K562 (cell line): Measurements from ENCODE around the gene PDE8B. TPM values are rescaled to one million over a fixed set of nuclear protein-coding genes. Genes with fewer than 3 reads are reported as not detected.

Experiments used
- ATAC-seq: fragments of 200-7000 bp; cut with Tn5 transposase; 3 replicates; pipeline ENCODE4 v1.9.1; 2020; ENCODE audit warnings: moderate library complexity
- BruUV-seq: library from RNA; stranded (reverse); fragments of 400-500 nt; replicated peaks from 2 replicates; lab custom pipeline; 2021; lab: Mats Ljungman, UMichigan
- CTCF ChIA-PET: fragments of 300-600 bp; formaldehyde crosslinking; extraction: SDS; loops from one replicate; lab custom pipeline; 2021; ENCODE audit warnings: low intra/inter-chr PET ratio; lab: Yijun Ruan, JAX
- POLR2A ChIA-PET: fragments of 300-600, 350-650 bp; sonication (Branson Sonifier 250); formaldehyde crosslinking; extraction: SDS; loops from one replicate; lab custom pipeline; 2021; ENCODE audit warnings: antibody characterized with exemption, inconsistent platforms; lab: Yijun Ruan, JAX
- DNase-seq, 4 experiments: peaks; one replicate each; pipeline versions ENCODE4 v3.0.0 to v3.0.0-alpha.2; 2011 to 2018; ENCODE audit warnings: low spot score in 3 of 4, mixed read lengths in 3 of 4; ENCODE audit errors: extremely low read depth in 1 of 4
- FAIRE-seq: peaks from 2 replicates; lab custom pipeline; 2011; peaks lifted over from hg19 to GRCh38; lab: Jason Lieb, UNC
- H2AFZ ChIP-seq: 2 replicates; pipeline ENCODE4 v1.6.0; 2011; ENCODE audit warnings: low read depth, low read length, control low read depth, inconsistent platforms
- H3K27ac ChIP-seq: fragments of 200-600 bp; 3 replicates; pipeline ENCODE4 v1.8.0; 2011; ENCODE audit warnings: low read depth, mild to moderate bottlenecking, control low read depth, inconsistent platforms, low read length, moderate library complexity, mixed read lengths; ENCODE audit errors: extremely low read depth
- H3K27me3 ChIP-seq, 2 experiments: fragments of 300-600 bp in 1 of 2; 2 replicates in 1 of 2; 3 replicates in 1 of 2; pipeline versions ENCODE4 v1.6.0 to v1.8.0; 2011; ENCODE audit warnings: inconsistent platforms in 2 of 2, low read length in 2 of 2, mild to moderate bottlenecking in 1 of 2, mixed read lengths in 1 of 2, moderate library complexity in 1 of 2; ENCODE audit not compliant: control insufficient read depth in 2 of 2, insufficient read depth in 2 of 2
- H3K36me3 ChIP-seq: fragments of 300-600 bp; 3 replicates; pipeline ENCODE4 v1.8.0; 2011; ENCODE audit warnings: mild to moderate bottlenecking, low read length, inconsistent platforms; ENCODE audit not compliant: control insufficient read depth, insufficient read depth
- H3K4me1 ChIP-seq, 2 experiments: fragments of 200-600 bp in 1 of 2; replicated peaks in 1 of 2; 2 replicates in 1 of 2; 3 replicates in 1 of 2; pipeline versions ENCODE4 v1.5.1 to v1.8.0; 2011; ENCODE audit warnings: inconsistent platforms in 2 of 2, low read length in 2 of 2, mild to moderate bottlenecking in 1 of 2, mixed read lengths in 1 of 2, moderate library complexity in 1 of 2; ENCODE audit not compliant: control insufficient read depth in 2 of 2, insufficient read depth in 2 of 2
- H3K4me2 ChIP-seq: 2 replicates; pipeline ENCODE4 v1.6.1; 2011; ENCODE audit warnings: low read length, control low read depth, inconsistent platforms, mixed read lengths; ENCODE audit not compliant: insufficient read depth
- H3K4me3 ChIP-seq: fragments of 200-600 bp; sonication (generic), shearing (Covaris generic); 2 replicates; pipeline ENCODE4 v1.5.1; 2016; ENCODE audit warnings: control low read depth, inconsistent platforms
- H3K79me2 ChIP-seq: fragments of 200-600 bp; 3 replicates; pipeline ENCODE4 v1.8.0; 2011; ENCODE audit warnings: low read length, inconsistent platforms; ENCODE audit not compliant: control insufficient read depth, insufficient read depth
- H3K9ac ChIP-seq, 2 experiments: 2 replicates each; pipeline versions ENCODE4 v1.6.0 to v1.6.1; 2011; ENCODE audit warnings: low read depth in 2 of 2, low read length in 2 of 2, control low read depth in 1 of 2, inconsistent platforms in 1 of 2, mild to moderate bottlenecking in 1 of 2, mixed read lengths in 1 of 2; ENCODE audit not compliant: insufficient read depth in 1 of 2
- H3K9me1 ChIP-seq: one replicate; pipeline ENCODE4 v1.6.0; 2011; ENCODE audit warnings: inconsistent platforms, mild to moderate bottlenecking, low read length, moderate library complexity; ENCODE audit not compliant: control insufficient read depth, insufficient read depth
- H3K9me3 ChIP-seq: replicated peaks from 2 replicates; pipeline ENCODE4 v1.5.1; 2011; ENCODE audit warnings: low read depth, low read length, inconsistent platforms; ENCODE audit not compliant: control insufficient read depth, insufficient read depth
- H4K20me1 ChIP-seq: replicated peaks from 2 replicates; pipeline ENCODE4 v1.6.1; 2011; ENCODE audit warnings: low read length, inconsistent platforms, mixed read lengths; ENCODE audit not compliant: control insufficient read depth, insufficient read depth
- CC2D1A ChIP-seq: fragments of 450-650 bp; IDR thresholded peaks from 2 replicates; pipeline ENCODE4 v1.6.1; 2017; ENCODE audit warnings: mild to moderate bottlenecking
- ESRRB ChIP-seq: fragments of 250-450 bp; sonication (Bioruptor Pico); IDR thresholded peaks from 2 replicates; pipeline ENCODE4 v1.5.0; 2020; ENCODE audit warnings: mild to moderate bottlenecking, moderate library complexity, borderline replicate concordance
- FOS ChIP-seq: IDR thresholded peaks from 3 replicates; pipeline ENCODE4 v1.6.1; 2011; ENCODE audit not compliant: insufficient read length; ENCODE audit errors: extremely low read depth
- FOXJ3 ChIP-seq: sonication (generic); formaldehyde crosslinking; IDR thresholded peaks from 2 replicates; pipeline ENCODE4 v1.4.0; 2020; ENCODE audit warnings: mild to moderate bottlenecking, missing genetic modification reagents
- ILF3 ChIP-seq: fragments of 450-650 bp; IDR thresholded peaks from 2 replicates; pipeline ENCODE4 v1.6.1; 2018; ENCODE audit warnings: antibody characterized with exemption, mild to moderate bottlenecking, moderate library complexity, borderline replicate concordance
- MBD2 ChIP-seq: sonication (generic); IDR thresholded peaks from 2 replicates; pipeline ENCODE4 v1.6.1; 2016; ENCODE audit warnings: low read depth, borderline replicate concordance
- POLR2H ChIP-seq: IDR thresholded peaks from 2 replicates; pipeline ENCODE4 v1.6.1; 2016; ENCODE audit warnings: missing genetic modification characterization, low read depth, mild to moderate bottlenecking, control low read depth, missing compliant biosample characterization, moderate library complexity
- SMARCE1 ChIP-seq: fragments of 450-650 bp; IDR thresholded peaks from 2 replicates; pipeline ENCODE4 v1.7.1; 2016; ENCODE audit warnings: mild to moderate bottlenecking
- SRSF7 ChIP-seq: fragments of 200-400 bp; formaldehyde crosslinking; optimal IDR thresholded peaks from 2 replicates; pipeline ENCODE3; 2017; ENCODE audit warnings: mild to moderate bottlenecking, low read depth, low read length
- YBX1 ChIP-seq: fragments of 450-650 bp; IDR thresholded peaks from 2 replicates; pipeline ENCODE4 v1.7.1; 2016; ENCODE audit warnings: mild to moderate bottlenecking
- ZNF347 ChIP-seq: fragments of 450-650 bp; formaldehyde crosslinking; IDR thresholded peaks from 2 replicates; pipeline ENCODE4 v1.4.0; 2020; ENCODE audit warnings: low read depth, mild to moderate bottlenecking, moderate library complexity
- ZNF77 ChIP-seq: fragments of 250-450 bp; sonication (Bioruptor Pico); IDR thresholded peaks from 2 replicates; pipeline ENCODE4 v1.5.0; 2020
- WGBS: fragments of 100-300 bp; shearing (Covaris generic); methylation state at CpG from one replicate; pipeline ENCODE4 v1.1.6; 2016; ENCODE audit warnings: low coverage, mixed read lengths; ENCODE audit not compliant: insufficient coverage; ENCODE audit errors: missing lambda C conversion rate; 5-methylcytosine and 5-hydroxymethylcytosine counted together
- in situ Hi-C: fragments of 300-500 bp; cut with MboI; formaldehyde crosslinking; loops from 4 replicates; pipeline ENCODE4 v1.15.0; 2018; ENCODE audit warnings: inconsistent platforms, mixed read lengths
- intact Hi-C: fragments of 100-400 bp; cut with micrococcal nuclease; formaldehyde crosslinking; loops from 2 replicates; pipeline ENCODE4 v1.14.2; 2022
- polyA plus RNA-seq, 8 experiments: library from polyadenylated mRNA; depleted of rRNA in 4 of 8; stranded (reverse) in 5 of 8; unstranded in 3 of 8; fragments of >200 nt; fragmentation: Nextera tagmentation in 2 of 8; fragmentation: Illumina TruSeq in 1 of 8; extraction: Ambion mirVana in 2 of 8; extraction: Trizol in 1 of 8; gene quantifications; 2 replicates each; pipeline versions ENCODE4 v1.2.1 to v1.2.3, GENCODE V29; 2011 to 2014; ENCODE audit warnings: inconsistent platforms in 1 of 8, missing spikeins in 1 of 8
- total RNA-seq, 7 experiments: library from RNA; depleted of rRNA in 6 of 7; stranded (reverse); fragments of >200 nt in 6 of 7; fragmentation: Illumina TruSeq in 2 of 7; extraction: Trizol in 2 of 7; gene quantifications; 2 replicates each; pipeline versions ENCODE4 v1.2.1 to v1.2.3, GENCODE V29; 2011 to 2021; ENCODE audit warnings: low replicate concordance in 1 of 7
- TF ChIP-seq, protein P1 (sequence below): fragments of 450-650 bp; IDR thresholded peaks from 2 replicates; pipeline ENCODE4 v1.6.1; 2016; ENCODE audit warnings: borderline replicate concordance
- TF ChIP-seq, protein P2 (sequence below): fragments of 450-650 bp; IDR thresholded peaks from 2 replicates; pipeline ENCODE4 v1.6.1; 2016; ENCODE audit warnings: low read depth, mild to moderate bottlenecking, moderate library complexity
- TF ChIP-seq, protein P3 (sequence below): fragments of 450-650 bp; IDR thresholded peaks from 2 replicates; pipeline ENCODE4 v1.6.1; 2018; ENCODE audit warnings: mild to moderate bottlenecking, low read depth; ENCODE audit not compliant: partially characterized antibody

The PDE8B gene
- total and polyA plus RNA-seq, 9 of the 15 experiments (the other 6 are each of a cell fraction or from before 2014, with no cell fraction given) = 0.15 to 0.28 TPM; not detected in 7

DNA sequence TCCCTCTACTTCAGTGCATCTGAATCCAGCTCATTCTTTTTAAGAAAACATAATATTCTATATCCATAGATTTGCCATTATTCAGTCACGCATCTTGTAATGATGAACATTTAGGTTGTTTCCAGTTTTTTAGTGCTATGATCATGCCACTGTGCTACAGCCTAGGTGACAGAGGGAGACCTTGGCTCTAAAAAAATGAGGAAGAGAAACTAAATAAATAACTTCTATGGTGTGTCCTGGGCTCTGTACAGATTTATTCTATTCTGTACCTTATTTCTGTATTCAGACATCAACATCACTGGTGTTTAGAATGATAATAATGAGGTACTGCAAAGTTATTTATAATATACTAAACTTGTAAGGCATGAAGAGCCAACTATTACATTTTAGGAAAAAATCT, 45.9 kb downstream of the PDE8B start (continued):
- no peak for TF ChIP-seq ZNF347 (CRISPR knock-in tag)
- no peak for TF ChIP-seq YBX1
- TF ChIP-seq SMARCE1 = no peak
- TF ChIP-seq, protein P1, sequence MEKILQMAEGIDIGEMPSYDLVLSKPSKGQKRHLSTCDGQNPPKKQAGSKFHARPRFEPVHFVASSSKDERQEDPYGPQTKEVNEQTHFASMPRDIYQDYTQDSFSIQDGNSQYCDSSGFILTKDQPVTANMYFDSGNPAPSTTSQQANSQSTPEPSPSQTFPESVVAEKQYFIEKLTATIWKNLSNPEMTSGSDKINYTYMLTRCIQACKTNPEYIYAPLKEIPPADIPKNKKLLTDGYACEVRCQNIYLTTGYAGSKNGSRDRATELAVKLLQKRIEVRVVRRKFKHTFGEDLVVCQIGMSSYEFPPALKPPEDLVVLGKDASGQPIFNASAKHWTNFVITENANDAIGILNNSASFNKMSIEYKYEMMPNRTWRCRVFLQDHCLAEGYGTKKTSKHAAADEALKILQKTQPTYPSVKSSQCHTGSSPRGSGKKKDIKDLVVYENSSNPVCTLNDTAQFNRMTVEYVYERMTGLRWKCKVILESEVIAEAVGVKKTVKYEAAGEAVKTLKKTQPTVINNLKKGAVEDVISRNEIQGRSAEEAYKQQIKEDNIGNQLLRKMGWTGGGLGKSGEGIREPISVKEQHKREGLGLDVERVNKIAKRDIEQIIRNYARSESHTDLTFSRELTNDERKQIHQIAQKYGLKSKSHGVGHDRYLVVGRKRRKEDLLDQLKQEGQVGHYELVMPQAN = no peak

DNA sequence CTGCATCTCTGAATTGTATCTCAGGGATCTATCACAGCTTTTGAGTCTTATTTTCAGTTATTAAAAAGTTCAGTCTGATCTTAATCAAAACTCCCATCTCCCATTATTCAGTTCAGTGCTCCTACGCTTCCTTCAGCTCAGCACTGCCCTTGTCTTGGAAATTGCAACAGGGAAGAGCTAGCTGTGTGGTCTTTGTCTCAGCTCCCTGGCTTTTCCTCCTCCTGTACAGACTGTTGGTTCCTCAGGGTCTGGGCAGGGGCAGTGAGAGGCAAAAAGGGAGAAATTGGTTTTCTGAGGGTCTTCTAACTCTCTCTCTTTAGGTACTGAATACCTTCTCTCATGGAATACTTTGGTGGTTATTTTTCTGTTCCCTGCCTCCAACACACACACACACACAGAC, 48.2 kb downstream of the PDE8B start:
- no TSS peak for BruUV-seq
- in situ Hi-C loops = no loop called here
- Histone ChIP-seq H4K20me1 (no peaks in the 10 kb centered on the region), H3K27me3 (peaks cover 4 to 15% of the 10 kb centered on the region in 2 experiments; a peak in 3 of 5 replicates), H3K4me1 (no peaks in the 10 kb centered on the region), H3K27ac (no peak overlapping the region), H3K4me3 (no peak overlapping the region), H3K79me2 (no peaks in the 10 kb centered on the region), H3K9ac (no peak overlapping the region), H3K4me2 (no peak overlapping the region), H2AFZ (no peak overlapping the region), H3K9me1 (no peaks in the 10 kb centered on the region), H3K9me3 (no peaks in the 10 kb centered on the region), H3K36me3 (no peaks in the 10 kb centered on the region)
- intact Hi-C loops = no loop called here
- ChIA-PET CTCF (interaction anchor here (0.6 kb wide), 1 partner anchor 30 kb away, joined by 7 read pairs; no protein-coding TSS in a partner anchor), POLR2A (no interaction called here)
- FAIRE-seq (no peak), ATAC-seq (no peak), DNase-seq (no peak)
- WGBS = 0% methylated on average over 1 of the region's 1 CpG
- TF ChIP-seq FOXJ3 = no peak
- no peak for TF ChIP-seq FOS
- no peak for TF ChIP-seq CC2D1A
- TF ChIP-seq, protein P2, sequence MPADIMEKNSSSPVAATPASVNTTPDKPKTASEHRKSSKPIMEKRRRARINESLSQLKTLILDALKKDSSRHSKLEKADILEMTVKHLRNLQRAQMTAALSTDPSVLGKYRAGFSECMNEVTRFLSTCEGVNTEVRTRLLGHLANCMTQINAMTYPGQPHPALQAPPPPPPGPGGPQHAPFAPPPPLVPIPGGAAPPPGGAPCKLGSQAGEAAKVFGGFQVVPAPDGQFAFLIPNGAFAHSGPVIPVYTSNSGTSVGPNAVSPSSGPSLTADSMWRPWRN = no peak
- TF ChIP-seq, protein P3, sequence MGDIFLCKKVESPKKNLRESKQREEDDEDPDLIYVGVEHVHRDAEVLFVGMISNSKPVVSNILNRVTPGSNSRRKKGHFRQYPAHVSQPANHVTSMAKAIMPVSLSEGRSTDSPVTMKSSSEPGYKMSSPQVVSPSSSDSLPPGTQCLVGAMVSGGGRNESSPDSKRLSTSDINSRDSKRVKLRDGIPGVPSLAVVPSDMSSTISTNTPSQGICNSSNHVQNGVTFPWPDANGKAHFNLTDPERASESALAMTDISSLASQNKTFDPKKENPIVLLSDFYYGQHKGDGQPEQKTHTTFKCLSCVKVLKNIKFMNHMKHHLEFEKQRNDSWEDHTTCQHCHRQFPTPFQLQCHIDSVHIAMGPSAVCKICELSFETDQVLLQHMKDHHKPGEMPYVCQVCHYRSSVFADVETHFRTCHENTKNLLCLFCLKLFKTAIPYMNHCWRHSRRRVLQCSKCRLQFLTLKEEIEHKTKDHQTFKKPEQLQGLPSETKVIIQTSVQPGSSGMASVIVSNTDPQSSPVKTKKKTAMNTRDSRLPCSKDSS = no peak
- no peak for TF ChIP-seq SRSF7
- no peak for TF ChIP-seq ILF3
- TF ChIP-seq ESRRB (CRISPR knock-in tag) = no peak
- no peak for TF ChIP-seq ZNF77 (CRISPR knock-in tag)
- TF ChIP-seq POLR2H (tag) = no peak
- no peak for TF ChIP-seq MBD2
